NCI-H2227 treated with DMSO at 0.1 percent for 48 hours (cell line): ENCODE data around the gene ARFGAP3.

Experiments
- DNase-seq: peaks from one replicate; lab custom pipeline; 2025; lab: John Stamatoyannopoulos, UW

ARFGAP3 gene

GRCh38 chr22:42856865-42857704 lies at the start of gene ARFGAP3:
Gene ARFGAP3 (minus strand): TSS chr22:42857273. CDS start chr22:42857182, 91 bp downstream.
- DNase-seq = peak; percentile 93

DNA sequence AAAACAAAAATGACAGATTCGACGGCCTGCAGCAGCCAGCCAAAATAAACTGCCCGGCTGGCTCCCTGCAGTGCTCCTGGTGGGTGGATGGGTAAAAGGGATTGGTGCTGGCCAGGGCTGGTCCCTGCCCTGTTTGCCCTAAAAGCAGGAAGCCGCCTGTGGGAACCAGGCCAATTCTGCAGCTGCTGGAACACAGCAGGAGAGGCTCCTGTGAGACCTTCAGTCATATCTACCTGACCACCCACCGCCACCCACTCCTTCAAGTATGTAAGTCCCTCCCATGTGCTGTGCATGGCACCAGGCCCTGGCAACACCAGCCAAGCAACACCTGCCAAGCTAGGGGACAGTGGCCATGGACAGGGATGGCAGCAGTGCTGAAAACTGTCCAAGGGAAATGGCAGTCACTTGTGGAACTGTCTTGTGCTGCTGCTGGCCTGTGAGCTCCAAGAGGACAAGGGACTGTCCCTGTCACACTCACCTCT lies 48.7 kb upstream of the ARFGAP3 start:
- no peak for DNase-seq

DNA sequence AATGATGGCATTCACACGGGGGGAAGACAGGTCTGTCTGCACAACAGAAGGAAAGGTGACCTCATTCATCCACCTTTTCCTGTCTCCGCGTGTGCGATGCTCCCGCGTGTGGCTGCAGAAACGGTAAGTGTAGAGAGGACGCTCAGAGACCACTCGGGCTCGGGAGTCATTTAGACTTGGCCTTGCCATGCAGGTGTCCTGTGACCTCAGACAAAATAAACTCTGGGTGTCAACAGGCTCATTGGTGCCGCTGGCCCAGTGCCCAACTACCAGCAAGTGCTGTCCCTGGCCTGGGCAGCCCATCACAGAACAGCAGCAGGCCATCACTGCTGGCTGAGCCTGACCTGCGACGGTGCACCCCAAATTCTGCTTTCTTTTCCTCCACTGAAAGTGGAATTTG lies 48.1 kb upstream of the ARFGAP3 start:
- no peak for DNase-seq

DNA sequence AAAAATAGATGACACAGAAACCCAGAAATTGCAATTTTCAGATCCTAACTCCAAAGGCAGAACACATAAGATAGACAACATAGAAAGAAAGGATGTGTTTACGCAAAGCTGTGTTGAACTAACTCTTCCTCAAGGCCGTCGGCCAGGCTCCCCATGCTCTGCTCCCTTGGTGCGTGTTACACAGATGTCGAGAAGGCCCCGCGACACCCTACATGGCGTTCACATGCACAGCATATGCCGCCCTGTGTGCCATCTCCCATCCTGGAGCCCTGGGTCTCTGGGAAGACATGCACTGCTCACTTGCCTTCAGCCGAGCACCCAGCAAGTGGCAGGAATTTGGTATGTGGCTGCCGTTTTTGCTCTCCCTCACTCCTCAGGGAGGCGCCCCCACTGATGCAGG lies 47.0 kb upstream of the ARFGAP3 start:
- no peak for DNase-seq

- no peak for DNase-seq
Observed at GRCh38 chr22:42902875-42903510, 45.9 kb upstream of the ARFGAP3 start.

GRCh38 chr22:42901790-42902508 lies 44.9 kb upstream of the ARFGAP3 start:
- DNase-seq = no peak

DNA sequence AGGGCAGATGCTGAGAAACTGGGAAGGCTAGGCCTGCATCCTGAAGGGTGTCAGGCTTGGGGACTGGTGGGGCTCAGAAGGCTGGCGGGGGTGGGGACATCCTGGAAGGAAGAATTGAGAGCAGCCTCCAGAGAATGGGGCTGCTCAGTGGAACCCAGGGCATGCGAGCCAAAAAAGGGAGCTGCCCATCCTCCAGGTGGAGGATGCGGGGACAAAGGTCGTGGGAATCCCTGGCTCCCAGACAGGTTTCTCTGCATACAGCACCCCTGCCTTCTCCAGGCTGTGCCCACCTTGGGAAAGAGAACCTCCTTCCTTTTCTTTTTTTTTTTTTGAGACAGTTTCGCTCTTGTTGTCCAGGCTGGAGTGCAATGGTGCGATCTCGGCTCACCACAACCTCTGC lies 40.9 kb upstream of the ARFGAP3 start:
- DNase-seq = no peak

GRCh38 chr22:42895541-42895981 lies 38.5 kb upstream of the ARFGAP3 start:
- DNase-seq = no peak

- no peak for DNase-seq
Observed at GRCh38 chr22:42895087-42895486, 38.0 kb upstream of the ARFGAP3 start.

GRCh38 chr22:42893371-42894150 lies 36.5 kb upstream of the ARFGAP3 start:
- DNase-seq = no peak

DNA sequence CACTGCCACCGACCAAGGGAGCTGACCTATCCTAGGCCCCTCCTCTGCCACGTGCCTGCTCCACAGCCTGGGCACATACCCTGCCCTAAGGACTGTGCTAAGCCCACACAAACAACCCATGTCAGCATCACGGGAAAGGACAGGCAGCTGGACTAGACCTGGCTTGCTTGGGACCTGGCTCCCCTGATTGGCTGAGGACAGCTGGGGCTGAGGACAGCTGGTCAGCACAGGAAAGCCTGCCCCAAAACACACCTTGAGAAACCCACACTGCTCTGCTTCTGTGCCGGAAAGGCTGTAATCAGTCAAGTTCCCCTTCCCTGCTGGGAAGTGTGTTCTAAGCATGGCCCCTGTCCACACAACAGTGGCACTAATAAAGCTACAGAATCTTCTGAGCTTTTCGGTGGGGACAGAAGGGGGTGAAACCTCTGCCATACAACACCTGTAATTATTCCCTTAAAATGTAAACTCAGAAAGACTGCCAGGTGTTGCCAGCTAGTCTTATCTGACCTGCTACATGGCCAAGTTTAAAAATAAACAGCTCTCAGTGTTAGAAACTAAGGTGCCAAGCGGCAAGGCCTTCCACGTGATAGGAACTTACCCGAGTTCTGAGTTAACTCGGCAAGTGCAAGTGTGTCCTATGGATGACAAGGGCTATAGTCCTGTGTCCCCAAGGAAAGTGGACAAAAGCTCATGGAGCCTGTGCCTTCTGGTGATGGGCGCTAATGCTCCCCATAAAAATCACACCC lies 35.7 kb upstream of the ARFGAP3 start:
- no peak for DNase-seq

DNA sequence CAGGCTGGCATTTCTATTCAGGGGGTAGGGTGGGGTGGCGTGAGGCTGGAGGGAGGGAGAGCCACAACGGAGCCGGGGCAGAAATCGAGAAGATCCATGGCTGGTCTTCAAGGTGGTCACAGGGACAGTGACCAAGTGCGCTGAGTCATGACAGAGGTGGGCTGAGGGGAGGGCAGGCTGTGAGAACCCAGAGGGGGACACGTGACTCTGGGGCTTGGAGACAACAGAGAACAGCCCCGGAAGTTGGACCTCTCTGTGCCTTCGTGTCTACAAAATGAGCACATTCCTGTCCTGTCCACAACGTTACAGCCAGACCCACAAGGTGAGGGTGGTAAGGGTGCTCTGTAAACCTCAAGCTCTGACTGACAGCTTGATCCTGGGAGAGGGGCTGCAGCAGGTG lies 35.1 kb upstream of the ARFGAP3 start:
- no peak for DNase-seq

- no peak for DNase-seq
Observed at GRCh38 chr22:42891696-42892095, 34.6 kb upstream of the ARFGAP3 start.

GRCh38 chr22:42891008-42891407 lies 33.9 kb upstream of the ARFGAP3 start:
- DNase-seq = no peak

DNA sequence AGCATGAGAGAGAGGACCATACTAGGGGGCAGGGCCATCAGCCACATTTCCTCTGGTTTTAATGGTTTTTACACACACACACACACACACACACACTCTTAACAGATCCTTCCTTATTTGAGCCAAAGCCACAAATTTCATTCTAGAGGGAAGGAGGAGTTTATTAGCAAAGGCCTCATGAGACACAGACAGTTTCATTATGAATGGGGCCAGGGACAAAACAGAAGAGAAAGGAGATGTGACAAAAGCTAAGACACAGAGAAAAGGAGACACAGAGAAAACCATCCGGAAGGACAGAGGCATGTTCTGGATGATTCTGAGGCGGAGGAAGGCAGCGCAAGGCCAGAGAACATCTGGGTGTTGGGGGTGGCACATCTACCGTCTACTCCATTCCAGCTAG lies 32.2 kb upstream of the ARFGAP3 start:
- no peak for DNase-seq

DNA sequence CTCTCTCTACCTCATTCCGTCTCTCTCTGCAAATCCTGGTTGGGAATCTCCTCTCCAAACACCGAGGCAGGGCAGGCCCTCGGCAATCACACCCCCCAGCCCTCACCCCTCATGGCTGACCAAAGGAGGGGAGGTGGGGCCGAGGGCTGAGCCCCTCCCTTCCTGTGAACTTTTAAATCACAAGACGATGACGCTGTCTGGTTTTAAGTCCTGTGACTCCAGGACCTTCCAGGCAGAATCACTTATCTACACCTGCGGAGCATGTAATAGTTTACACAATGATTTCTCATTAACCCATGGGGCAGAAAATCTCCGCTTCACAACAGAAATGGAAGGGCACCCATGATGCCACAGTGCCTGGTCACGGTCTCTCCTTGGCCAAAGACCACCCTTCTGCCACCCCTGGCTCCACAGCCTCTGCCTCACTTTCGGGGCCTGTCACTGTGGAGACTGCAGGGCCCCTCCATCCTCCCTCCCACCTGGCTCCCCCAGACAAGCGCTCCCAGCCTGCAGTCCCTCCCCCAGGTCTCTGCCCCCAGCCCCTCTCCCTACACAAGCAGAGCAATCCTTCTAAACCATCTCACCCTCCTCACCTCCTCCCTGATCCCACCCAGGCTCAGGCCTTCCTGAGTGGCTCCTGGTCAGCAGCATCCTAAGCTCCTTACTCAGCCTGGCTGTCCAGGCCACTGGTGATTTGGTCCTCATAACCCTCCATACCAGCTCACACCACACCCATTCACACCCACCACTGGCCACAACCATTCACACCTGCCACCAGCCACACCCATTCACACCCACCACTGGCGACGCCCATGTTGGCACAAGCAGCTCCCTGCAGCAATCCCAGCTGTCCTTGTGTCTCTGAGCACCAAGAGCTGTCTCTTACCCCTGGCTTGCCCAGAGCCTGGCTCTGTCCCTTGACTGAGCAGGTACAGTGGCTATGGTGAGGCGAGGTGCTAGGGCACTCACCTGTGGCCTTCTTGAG lies 30.7 kb upstream of the ARFGAP3 start:
- DNase-seq = no peak

- DNase-seq = no peak
Observed at GRCh38 chr22:42887120-42887519, 30.0 kb upstream of the ARFGAP3 start.

- no peak for DNase-seq
Observed at GRCh38 chr22:42885446-42885845, 28.4 kb upstream of the ARFGAP3 start.

DNA sequence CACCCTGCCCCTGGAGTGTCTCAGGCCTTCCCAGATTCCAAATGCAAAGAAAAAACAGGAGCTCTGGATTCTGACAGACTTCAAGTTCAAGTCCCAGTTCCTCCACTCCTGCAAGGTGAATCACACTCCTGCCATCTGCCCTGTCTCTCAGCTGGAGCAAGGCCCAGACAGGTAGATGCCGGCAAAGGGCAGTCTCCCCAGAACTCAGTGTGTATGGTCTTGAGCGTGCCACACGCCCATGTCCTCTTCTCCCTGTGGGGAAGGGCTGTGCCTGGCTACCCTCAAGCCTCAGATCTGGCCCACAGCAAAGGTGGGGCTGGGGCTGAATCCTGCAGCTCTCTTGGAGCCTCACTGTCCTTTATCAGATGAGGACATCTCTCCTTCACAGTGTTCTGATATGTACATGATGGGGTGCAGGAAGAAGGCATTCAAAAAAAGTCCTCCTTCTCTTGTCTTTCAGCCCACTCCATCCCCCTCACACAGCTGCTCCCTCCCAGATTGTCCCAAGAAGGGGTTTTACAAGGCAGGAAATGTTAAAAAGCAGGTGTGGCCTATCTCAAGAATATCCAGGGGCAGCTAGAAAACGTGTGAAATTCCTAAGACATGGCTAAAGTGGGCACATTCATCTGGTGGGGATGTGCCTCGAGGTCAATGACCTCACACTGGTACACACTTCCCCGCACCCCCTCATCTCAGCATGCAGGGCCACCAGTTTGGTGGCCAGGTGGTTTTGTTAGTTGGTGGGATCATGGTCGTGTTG lies 27.7 kb upstream of the ARFGAP3 start:
- no peak for DNase-seq
